GM19351 (cell line): Measurements from ENCODE around the gene SPACA6.
"Not testable (repeated sequence)": the region's sequence is repeated elsewhere in the genome, so short reads cannot be mapped to it uniquely, and the experiment has no call there.

Experiments used
- ATAC-seq: cut with Tn5 transposase; IDR thresholded peaks from one replicate; pipeline ENCODE4 v1.9.1; 2021; ENCODE audit warnings: mild to moderate bottlenecking, moderate library complexity; ENCODE audit not compliant: unreplicated experiment

SPACA6 gene

DNA sequence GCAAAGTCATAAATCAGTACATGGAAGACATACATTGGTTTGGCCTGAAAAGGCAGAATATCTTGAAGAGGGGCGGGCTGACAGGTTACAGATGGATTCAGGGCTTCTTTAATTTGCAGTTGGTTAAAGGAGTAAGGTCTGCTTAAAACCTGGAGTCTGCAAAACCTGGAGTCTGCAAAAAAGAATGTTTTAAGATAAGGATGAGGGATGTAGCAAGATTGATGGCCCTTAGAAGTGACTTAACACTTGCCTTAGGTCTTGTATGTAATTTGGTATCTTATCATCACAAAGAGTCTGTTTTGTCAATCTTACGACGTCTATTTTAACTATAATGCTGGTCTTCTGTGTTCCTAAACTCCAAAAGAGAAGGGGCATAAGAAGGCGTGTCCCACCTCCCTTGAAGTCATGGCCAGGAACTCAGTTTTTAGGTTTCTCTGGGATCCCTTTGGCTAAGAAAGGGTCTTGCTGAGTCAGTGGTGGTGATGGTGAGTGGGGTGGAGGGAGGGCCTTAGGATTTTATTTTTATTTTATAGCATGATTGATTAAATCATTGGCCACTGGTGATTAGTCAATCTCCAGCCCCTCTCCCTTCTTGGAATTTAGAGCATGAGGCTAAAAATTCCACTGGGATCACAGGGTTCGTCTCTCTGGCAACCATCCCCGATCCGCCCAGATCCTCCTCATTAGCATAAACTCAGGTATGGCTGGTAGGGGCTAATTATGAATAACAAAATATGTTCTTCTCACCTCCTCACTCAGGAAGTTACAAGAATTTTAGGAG, 40.8 kb downstream of the SPACA6 start:
- no peak for ATAC-seq

DNA sequence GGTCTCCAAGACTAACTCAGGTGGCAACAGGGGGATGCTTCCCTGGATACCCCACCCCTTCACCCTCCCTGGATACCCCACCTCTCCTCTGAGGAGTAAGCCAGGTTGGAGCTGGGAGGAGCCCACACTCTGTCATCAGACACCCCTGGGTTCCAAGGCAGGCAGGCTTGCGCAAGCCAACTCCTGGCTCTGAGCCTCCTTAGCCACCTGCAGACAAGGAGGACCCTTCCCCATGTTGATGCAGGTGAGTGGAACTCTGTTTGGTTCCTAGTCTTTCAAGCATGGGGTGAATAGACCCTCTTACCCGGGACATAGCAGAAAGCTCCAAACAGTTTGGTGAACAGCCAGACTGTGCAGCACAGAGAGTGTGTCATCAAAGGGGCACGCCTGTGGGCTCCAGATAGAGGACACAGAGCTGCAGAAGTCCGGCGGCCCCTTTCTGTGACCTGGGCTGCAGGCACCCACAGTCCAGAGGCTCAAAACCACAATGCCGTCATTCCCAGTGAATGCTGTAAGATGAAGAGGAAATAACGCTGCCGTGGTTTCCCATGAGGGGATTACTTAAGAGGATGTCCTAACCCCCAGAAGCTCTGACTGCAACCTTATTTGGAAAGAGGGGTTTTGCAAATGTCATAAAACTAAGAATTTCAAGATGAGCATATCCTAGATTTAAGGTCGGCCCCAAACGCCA, 42.8 kb downstream of the SPACA6 start:
- ATAC-seq = no peak

DNA sequence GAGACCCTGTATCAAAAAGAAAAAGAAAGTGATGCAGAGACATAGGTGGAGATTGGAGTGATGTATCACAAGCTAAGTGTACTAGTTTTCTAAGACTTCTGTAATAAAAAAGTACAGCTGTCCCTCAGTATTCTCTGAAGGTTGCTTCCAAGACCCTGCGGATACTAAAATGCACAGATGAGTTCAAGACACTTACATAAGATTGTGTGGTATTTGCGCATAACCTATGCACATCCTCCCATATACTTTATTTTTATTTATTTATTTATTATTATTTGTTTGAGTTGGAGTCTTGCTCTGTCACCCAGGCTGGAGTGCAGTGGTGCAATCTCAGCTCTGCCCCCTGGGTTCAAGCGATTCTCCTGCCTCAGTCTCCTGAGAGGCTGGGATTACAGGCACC, 44.3 kb downstream of the SPACA6 start:
- ATAC-seq = no peak

DNA sequence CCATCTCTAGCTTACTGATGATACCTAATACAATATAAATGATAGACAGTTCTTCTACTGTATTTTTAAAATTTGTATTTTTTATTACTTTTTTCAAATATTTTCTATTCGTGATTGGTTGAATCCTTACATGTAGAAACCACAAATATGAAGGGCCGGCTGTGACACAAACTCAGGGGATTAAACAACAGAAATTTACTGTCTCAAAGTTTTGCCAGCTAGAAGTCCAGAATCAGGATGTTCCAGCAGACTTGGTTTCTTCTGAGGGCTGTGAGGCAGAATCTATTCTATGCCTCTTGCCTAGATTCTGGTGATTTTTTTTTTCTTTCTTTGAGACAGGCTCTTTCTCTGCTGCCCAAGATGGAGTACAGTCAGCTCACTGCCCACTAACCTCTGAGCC, 44.8 kb downstream of the SPACA6 start:
- ATAC-seq = no peak

DNA sequence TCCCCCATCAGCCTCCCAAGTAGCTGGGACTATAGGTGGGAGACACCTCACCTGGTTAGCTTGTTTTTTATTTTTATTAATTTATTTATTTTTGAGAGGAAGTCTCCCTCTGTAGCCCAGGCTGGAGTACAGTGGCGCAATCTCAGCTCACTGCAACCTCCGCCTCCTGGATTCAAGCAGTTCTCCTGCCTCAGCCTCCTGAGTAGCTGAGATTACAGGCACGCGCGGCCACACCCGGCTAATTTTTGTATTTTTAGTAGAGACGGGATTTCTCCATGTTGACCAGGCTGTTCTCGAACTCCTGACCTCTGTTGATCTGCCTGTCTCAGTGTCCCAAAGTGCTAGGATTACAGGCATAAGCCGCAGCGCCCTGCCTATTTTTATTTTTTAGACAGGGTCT, 45.4 kb downstream of the SPACA6 start:
- ATAC-seq = not testable (repeated sequence)

DNA sequence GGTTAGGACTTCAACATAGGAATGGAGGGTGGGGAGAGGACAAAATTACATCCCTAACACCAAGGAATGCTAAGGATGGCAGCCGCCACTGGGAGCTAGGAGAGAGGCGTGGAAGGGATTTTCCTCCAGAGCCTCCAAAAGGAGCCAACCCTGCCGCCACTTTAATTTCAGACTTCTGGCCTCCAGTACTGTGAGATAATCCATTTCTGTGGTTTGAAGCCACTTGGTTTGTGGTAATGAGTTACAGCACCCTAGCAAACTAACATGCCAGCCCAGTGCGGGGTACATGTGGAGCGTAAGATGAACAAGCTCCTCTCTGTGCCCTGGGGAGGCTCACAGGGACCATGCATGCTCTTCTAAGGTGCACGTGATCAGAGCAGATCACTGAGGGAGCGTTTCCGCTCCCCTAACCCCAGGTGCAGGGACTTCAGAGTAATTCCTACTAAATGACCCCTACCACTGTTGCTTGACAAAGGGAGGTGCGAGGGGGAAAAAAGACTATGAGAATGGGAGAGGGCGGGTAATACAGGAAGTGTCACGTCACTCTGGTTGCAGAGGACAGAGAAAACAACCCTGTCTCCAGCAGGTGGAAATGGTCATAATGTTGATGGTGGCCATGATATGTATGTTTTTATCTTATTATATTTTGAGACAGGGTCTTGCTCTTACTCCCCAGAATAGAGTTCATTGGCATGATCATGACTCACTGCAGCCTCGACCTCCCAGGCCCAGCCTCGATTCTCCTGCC, 46.5 kb downstream of the SPACA6 start:
- no peak for ATAC-seq

DNA sequence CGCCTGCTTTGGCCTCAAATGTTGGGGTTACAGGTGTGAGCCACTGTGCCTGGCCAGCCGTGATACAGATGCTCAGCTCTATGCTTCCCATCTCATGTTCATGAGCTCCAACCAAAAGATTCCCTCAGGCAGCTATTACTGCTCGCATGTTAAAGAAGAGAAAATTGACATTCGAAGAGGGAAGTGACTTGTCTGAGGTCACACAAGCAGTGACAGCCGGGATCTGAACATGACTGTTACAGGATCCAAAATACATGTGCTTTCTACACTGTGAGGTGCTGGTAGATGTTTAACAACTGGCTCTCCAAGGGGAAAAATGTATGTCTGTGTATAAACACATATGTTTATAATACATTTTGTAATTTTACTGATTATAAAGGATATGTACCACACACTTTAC, 47.2 kb downstream of the SPACA6 start:
- no peak for ATAC-seq

DNA sequence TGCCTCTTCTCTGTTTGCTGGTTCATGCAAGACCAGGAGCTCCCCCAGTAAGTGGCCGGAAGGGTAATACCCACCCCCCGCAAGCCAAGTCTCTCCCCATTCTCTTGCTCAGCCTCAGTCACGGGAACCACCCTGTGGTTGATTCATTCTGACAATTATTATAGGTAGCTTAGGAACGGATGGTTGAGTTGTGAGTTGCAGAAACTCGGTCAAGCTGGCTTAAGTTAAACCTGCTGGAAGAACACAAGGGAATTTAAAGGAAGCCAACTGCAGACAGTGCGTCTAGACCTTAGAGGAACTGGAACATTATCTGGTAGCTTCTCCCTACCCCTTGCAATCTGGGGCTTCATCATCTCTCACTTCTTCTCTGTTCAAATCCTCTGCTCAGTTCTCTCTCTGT, 49.7 kb downstream of the SPACA6 start:
- ATAC-seq = no peak

DNA sequence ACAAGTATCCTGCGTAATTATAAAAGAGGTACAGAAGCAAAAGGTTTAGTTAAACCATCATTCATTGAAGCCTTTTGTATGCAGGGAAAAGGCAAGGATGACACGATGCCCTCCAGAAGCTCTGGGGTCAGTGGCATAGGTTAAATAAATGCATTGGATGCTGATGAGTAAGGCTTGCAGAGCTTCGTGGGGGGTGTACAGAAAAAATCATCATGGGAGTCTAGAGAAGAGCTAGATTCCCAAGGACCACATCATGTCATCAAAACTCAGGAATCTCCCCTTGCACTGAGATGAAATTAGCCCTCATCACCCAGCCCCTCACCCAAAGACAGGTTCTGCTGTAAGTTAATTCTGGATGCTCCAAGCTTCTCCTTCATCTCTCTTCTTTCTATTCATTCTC, 50.3 kb downstream of the SPACA6 start:
- ATAC-seq = no peak

DNA sequence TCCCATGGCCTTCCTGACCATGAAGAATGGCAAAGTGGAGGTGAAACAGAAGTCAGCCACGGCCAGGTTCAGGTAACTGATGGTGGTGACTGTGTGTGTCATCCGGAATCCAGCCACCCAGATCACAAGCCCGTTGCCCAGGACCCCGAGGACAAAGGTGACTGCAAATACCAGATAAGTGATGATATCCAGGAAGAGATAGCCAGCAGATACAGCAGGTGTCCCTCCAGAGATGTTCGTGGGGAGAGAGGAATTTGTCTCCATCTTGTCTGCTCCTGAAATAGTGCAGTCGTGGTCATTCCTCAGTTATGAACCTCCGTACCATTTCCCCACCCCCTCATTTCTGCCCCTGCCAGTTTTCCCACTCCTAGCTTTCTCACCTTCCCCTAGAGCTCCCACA, 53.6 kb downstream of the SPACA6 start:
- ATAC-seq = no peak

DNA sequence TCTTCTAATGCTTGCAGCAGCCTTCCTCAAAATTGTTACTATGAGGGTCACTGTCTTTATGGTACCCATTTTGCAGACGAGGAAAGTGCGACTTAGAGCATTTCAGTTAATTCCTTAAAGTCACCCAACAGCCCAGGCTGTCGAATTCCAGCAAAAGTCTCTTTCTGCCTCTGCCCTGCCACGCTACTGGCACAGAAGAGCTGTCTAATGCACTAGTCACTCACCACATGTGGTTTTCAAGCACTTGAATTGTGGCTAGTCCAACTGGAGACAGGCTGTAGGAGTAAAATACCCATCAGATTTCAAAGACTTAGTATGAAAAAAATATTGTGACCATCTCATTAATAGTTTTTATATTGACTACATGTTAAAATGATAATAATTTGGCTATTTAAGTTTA, 56.8 kb downstream of the SPACA6 start:
- ATAC-seq = no peak

DNA sequence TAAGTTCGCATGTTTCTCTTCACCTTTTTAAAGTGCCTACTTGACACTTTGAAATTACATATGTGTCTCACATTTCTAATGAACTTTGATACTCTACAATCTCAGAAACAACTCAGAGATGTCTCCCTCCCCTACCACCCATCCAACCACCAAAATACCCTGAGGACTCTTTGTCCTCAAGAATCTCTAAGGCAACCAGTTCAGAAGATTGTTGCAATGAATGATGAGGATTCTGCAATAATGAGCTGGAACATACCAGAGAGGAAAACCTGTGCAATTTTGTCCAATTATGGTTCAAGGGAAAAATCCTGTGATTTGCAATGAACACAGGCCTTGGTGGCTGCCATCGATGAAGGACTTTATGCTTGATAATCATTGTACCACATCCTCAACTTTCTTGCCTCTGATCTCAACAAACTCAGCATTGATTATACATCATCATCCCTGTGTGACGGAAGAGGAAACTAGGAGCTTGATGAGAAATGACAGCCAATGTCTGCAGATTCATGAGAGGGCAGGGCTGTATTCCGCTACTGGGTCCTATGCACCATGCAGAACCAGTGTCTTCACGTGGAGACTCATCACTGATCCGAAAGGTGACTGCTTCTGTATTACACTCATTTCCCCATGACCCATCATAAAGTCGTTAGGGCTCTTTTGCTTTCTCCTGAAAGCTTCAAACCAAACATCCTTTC, 57.4 kb downstream of the SPACA6 start:
- no peak for ATAC-seq

DNA sequence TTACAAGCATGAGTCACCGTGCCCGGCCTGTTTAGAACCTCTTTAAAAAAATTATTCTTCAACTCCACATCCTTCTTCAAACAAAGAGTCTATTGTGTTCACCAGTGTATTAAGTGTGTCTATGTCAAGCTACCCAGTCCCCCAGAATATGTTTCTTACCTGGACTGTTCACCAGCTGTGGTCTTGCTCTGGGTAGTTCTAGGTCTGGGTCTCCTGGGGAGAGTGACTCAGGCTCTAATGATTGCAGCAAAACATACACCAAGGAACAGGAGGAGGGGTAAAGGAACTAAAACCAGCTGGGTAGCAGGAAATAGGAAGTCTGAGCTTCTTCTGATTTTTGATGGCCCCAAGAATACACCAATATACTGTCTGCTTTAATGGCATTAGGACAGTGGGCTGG, 58.5 kb downstream of the SPACA6 start, which contains the start of gene FPR1:
TSS of gene FPR1 (minus strand) at position 224 of the 400 bp plus-strand sequence. CDS start 4,884 bp downstream, outside the sequence.
- no peak for ATAC-seq

DNA sequence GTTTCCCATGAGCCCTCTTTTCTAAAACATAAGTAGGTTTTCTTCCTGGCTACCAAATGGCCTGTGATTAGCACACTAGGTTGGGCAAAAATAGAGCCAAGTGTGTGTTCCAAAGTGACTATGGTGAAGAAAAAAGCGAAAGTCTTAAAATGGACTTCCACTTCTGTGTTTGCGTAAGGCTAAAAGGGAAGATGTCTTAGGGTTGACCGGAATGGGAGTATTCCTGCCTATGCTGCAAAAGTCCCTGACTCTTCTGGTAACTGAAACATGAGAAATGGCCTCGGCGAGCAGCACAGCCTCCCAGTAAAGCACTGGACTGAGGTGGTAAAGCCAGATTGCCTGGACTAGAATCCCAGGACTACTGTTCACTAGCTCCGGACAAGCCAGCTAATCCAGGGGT, 61.0 kb downstream of the SPACA6 start:
- ATAC-seq = no peak

DNA sequence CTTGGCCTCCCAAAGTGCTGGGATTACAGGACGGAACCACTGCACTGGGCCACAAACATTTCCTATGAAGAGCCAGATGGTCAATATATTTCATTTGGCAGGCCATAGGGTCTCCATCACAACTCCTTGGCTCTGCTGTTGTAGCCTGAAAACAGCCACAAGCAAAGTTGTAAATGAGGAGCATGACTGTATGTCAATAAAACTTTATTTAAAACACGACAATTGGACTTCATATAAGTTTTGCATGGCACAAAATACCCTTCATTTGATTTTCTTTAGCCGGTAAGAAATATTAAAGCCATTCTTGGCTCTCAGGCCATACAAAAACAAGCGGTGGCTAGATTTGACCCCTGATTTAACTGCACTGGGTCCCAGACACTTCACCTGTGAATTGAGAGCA, 61.6 kb downstream of the SPACA6 start:
- ATAC-seq = no peak
